Activated T-cell treated with anti-CD3 and anti-CD28 coated beads for 1 hour (primary cell): ENCODE results near the gene MEX3B.
"Not testable (repeated sequence)": the region's sequence is repeated elsewhere in the genome, so short reads cannot be mapped to it uniquely, and the experiment has no call there.

Experiments
- DNase-seq: peaks from one replicate; pipeline ENCODE4 v3.0.0-alpha.2; 2020; ENCODE audit warnings: low read depth

Gene MEX3B

DNA sequence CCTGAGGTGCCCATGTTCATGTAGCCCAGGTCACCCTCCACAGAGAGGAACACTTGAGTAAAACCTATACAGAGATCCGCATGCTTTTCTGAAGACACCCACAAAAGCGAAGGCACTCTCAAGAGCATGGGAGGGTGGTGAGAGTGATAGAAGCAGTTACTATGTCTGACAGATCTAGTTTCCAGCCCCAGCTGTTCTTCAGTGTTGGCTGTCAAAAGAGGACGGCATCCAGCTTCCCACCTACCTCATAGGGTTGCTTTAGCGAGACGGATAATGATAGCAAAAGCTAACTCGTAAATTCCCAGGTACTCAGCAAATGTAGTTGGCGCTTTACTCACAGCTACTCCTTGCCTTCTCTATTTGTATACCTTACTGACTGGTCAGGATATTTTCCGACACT lies 3.0 kb upstream of the MEX3B start:
- no peak for DNase-seq

GRCh38 chr15:82047453-82048400 lies 1.9 kb upstream of the MEX3B start:
- DNase-seq = no peak

- peak; percentile 82 for DNase-seq
These were observed 1.0 kb upstream of the MEX3B start for GRCh38 chr15:82046666-82047452.

GRCh38 chr15:82045179-82045891 lies 483 bp downstream of the MEX3B start:
- DNase-seq = no peak

- DNase-seq = no peak
These were observed 1.2 kb downstream of the MEX3B start for GRCh38 chr15:82044373-82045178.

DNA sequence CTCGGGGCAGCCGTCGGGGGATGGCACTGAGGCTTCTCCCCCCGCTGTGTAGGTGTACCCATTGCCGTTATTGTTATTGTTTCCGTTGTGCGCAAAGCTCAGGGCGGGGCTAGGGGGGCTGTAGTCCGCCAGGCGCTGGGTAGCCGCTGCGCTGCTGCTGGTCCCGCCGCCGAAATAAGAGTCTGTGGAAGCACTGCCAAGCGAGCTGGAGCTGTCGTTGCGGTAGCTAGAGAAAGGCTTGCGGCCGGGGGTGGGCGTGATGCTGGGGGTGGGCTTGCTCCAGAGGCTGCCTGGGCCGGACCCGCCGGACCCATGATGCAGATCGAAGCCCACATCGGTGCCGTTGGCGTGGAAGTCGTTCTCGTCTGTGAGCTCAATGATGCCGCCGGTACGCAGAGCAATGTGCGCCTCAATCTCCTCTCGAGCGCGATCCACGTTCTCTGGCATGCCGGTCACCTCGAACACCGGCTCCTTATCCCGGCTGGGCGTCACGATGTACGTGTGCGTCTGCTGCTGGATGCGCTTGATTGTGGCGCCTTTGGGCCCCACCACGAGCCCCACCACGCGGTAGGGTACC lies 1.9 kb downstream of the MEX3B start:
- no peak for DNase-seq

DNA sequence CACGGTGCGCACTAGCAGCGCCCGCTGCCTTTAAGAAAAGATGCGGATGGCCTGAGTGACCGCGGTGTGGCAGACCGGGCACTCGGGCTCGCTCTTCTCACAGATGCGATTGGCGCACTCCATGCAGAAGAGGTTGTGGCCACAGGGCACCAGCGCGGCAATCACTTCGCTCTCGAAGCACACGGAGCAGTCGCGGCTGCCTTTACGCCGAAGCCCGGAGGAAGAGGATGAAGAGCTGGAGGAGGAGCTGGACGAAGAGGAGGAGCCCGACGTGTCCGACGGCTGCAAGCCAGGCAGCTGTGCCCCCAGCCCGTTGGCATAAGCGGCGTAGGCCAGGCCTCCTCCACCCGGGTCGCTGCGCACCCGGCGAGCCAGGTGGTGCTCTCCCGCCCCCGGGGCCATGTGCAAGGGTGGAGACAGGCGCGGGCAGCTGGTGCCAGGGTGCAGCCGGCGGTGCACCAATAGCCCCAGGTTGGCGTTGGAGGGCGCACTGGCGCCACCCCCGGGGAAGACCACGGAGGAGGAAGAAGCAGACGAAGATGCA lies 2.6 kb downstream of the MEX3B start:
- no peak for DNase-seq

- no peak for DNase-seq
These were observed 5.0 kb downstream of the MEX3B start for GRCh38 chr15:82040862-82041261.

- DNase-seq = no peak
These were observed 5.4 kb downstream of the MEX3B start for GRCh38 chr15:82040390-82040789.

DNA sequence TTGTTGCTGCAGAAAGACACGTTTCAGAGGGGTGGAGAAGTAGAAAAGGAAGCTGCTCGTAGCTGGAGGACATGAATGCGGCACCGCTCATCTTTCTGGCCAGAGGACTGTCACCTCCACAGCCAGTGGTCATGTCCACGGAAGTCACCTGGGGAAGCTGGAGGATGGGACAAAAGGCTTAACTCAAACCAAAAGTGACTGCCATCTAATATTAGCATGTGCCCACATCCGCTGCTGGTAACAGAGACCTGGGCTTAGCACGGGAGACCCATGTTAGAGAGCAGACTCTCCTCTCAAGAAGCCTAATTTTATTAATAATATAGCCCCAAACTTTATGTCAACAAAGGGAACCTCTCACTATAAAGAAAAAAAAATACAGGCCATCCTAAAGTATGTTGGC lies 5.9 kb downstream of the MEX3B start:
- DNase-seq = no peak

GRCh38 chr15:82036461-82036860 lies 9.4 kb downstream of the MEX3B start:
- DNase-seq = no peak

DNA sequence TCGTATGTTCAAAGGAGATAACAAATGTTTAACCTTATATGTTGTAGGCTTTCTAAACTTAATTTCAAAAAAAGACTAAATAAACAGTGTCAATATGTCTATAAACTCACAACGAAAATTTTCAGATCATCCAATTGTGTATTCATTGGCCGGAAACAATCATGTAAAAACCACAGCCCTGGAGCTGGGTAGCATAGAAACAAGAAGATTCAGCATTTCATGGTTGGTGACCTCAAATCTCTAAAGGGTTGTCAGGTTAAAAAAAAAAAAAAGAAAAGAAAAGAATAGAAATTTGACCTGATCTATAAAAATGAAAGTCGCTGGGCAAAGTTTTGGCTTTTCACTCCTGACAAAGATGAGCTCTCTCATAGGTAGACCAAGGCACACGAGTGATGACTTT lies 13.9 kb downstream of the MEX3B start:
- DNase-seq = no peak

- no peak for DNase-seq
These were observed 15.6 kb downstream of the MEX3B start for GRCh38 chr15:82030176-82030575.

DNA sequence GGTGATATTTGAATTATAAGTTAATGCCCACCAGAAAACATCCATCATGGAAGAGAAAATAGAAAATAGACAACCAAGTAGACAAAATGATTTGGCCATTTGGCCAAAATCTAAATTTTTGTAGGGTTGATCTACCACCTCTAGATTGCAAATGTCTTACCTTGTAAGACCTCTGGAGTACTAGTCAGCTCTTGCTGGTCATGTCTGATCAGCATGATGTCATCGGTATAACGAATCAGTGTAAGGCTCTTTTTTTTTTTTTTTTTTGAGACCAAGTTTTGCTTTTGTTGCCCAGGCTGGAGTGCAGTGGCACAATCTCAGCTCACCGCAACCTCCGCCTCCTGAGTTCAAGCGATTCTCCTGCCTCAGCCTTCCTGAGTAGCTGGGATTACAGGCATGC lies 17.7 kb downstream of the MEX3B start:
- DNase-seq = not testable (repeated sequence)

GRCh38 chr15:82021992-82022391 lies 23.8 kb downstream of the MEX3B start:
- DNase-seq = no peak

- DNase-seq = no peak
These were observed 25.0 kb downstream of the MEX3B start for GRCh38 chr15:82020625-82021394.

GRCh38 chr15:82018201-82018600 lies 27.6 kb downstream of the MEX3B start:
- no peak for DNase-seq

DNA sequence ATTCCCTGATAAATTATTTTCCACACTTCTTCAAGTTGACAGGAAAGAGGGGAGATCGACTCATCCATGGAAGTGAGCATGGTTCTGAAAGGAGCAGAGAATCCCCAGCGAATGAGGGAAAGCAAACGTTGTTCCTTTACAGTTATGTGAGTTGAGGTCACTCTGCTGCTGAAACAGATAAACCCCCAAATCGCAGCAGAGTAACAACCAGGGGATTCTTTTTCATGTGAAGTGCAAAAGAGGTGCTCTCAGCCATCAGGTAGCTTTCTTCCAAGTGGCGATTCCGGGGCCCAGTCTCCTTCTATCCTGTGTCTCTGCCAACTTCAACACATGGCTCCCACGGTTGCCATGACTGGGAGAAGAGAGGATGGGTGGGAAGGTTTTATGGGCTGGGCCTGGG lies 28.2 kb downstream of the MEX3B start:
- no peak for DNase-seq

GRCh38 chr15:82014989-82015388 lies 30.8 kb downstream of the MEX3B start:
- DNase-seq = no peak

DNA sequence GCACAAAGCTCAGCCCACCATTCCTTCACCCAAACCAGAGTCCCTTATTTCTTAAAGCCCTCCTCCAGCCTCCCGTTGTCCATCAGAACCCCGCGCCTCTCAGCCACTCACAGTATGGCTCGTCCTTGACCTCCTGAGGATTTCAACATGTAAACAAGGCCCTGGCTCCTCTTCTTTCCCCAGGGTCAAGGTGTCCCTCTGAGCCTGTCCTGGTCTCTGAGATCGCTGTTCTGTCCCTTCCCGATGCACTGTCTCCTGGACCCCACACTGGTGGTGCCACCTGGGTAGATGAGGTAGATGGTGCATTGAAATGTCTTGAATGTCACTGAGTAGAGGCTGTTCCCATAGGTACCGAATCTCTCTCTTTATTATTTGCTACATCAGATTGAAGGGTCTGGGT lies 32.9 kb downstream of the MEX3B start:
- no peak for DNase-seq
